ENCODE data around the gene ACSL5. TPM values are rescaled to one million over a fixed set of nuclear protein-coding genes. Genes with fewer than 3 reads are reported as not detected.

The ACSL5 gene
- total RNA-seq, 4 donors from 2014 or later: 6.8 to 17.0 (median 10.0) TPM

GRCh38 chr10:112426111-112426510 is 52.2 kb downstream of the ACSL5 start:
- Histone ChIP-seq H3K36me3 (peaks cover 13 to 24% of the 10 kb centered on the region in 2 donors), H3K4me1 (no peaks in the 10 kb centered on the region), H3K27ac (no peak overlapping the region), H3K9me3 (no peaks in the 10 kb centered on the region), H3K4me3 (replicated peaks in 1 of 3) (no peak overlapping the region), H3K27me3 (no peaks in the 10 kb centered on the region)
- WGBS, 2 donors: 73 to 75% methylated on average over 2 of the region's 2 CpGs
- no peak for DNase-seq
- intact Hi-C loops (cut with DNase I): no loop called here
- TF ChIP-seq CTCF (IDR thresholded peaks at IDR 0.05) (no peak), POLR2A (IDR thresholded peaks at IDR 0.05) (no peak)

- H3K27ac ChIP-seq: no peak overlapping the region
- no peak for DNase-seq
- H3K4me1 ChIP-seq: no peaks in the 10 kb centered on the region
- intact Hi-C loops (cut with DNase I): no loop called here
- peaks cover 13 to 48% of the 10 kb centered on the region in 2 donors for H3K36me3 ChIP-seq
- 72 to 83% methylated on average over 3 of the region's 3 CpGs for WGBS, 2 donors
- no peak overlapping the region for H3K4me3 ChIP-seq (replicated peaks in 1 of 3)
- no peaks in the 10 kb centered on the region for H3K27me3 ChIP-seq
- H3K9me3 ChIP-seq: no peaks in the 10 kb centered on the region
- TF ChIP-seq CTCF (IDR thresholded peaks at IDR 0.05): no peak
- no peak for TF ChIP-seq POLR2A (IDR thresholded peaks at IDR 0.05)
Observed at GRCh38 chr10:112429147-112429546, 55.2 kb downstream of the ACSL5 start.

GRCh38 chr10:112429654-112430230 is 55.8 kb downstream of the ACSL5 start:
- Histone ChIP-seq H3K27ac (no peak overlapping the region), H3K4me3 (replicated peaks in 1 of 3) (no peak overlapping the region), H3K27me3 (no peaks in the 10 kb centered on the region), H3K36me3 (peaks cover 13 to 53% of the 10 kb centered on the region in 2 donors), H3K4me1 (no peaks in the 10 kb centered on the region), H3K9me3 (no peaks in the 10 kb centered on the region)
- TF ChIP-seq CTCF (IDR thresholded peaks at IDR 0.05) (no peak), POLR2A (IDR thresholded peaks at IDR 0.05) (no peak)
- 90 to 91% methylated on average over 12 to 14 of the region's 15 CpGs for WGBS, 2 donors
- no peak for DNase-seq
- intact Hi-C loops (cut with DNase I): no loop called here

GRCh38 chr10:112433136-112433535 is 59.2 kb downstream of the ACSL5 start:
- intact Hi-C loops (cut with DNase I): no loop called here
- WGBS, 2 donors: 93 to 94% methylated on average over 2 of the region's 2 CpGs
- DNase-seq: no peak
- H3K4me3 ChIP-seq (replicated peaks in 1 of 3): no peak overlapping the region
- peaks cover 20 to 62% of the 10 kb centered on the region in 2 donors for H3K36me3 ChIP-seq
- no peaks in the 10 kb centered on the region for H3K9me3 ChIP-seq
- H3K27me3 ChIP-seq: no peaks in the 10 kb centered on the region
- no peaks in the 10 kb centered on the region for H3K4me1 ChIP-seq
- no peak overlapping the region for H3K27ac ChIP-seq
- no peak for TF ChIP-seq POLR2A (IDR thresholded peaks at IDR 0.05)
- no peak for TF ChIP-seq CTCF (IDR thresholded peaks at IDR 0.05)

GRCh38 chr10:112434988-112435619 is 61.2 kb downstream of the ACSL5 start:
- DNase-seq: no peak
- intact Hi-C loops (cut with DNase I): no loop called here
- no peak overlapping the region for H3K27ac ChIP-seq
- H3K4me3 ChIP-seq (replicated peaks in 1 of 3): no peak overlapping the region
- H3K27me3 ChIP-seq: no peaks in the 10 kb centered on the region
- H3K36me3 ChIP-seq: peaks cover 17 to 55% of the 10 kb centered on the region in 2 donors
- H3K9me3 ChIP-seq: no peaks in the 10 kb centered on the region
- peak in 4 of 6 experiments; percentile 25 to 51 (median 44) for TF ChIP-seq CTCF (IDR thresholded peaks at IDR 0.05)
- no peak for TF ChIP-seq POLR2A (IDR thresholded peaks at IDR 0.05)
- no peaks in the 10 kb centered on the region for H3K4me1 ChIP-seq
- WGBS, 2 donors: 93 to 97% methylated on average over 2 of the region's 2 CpGs
